PC-9 (cell line): ENCODE results near the gene CCDC68. TPM values are rescaled to one million over a fixed set of nuclear protein-coding genes. Genes with fewer than 3 reads are reported as not detected.

Experiments used
- BruUV-seq: library from RNA; stranded (reverse); fragments of 400-500 nt; replicated peaks from 2 replicates; lab custom pipeline; 2021; lab: Mats Ljungman, UMichigan
- CTCF ChIA-PET: fragments of 300-600 bp; sonication (Branson Sonifier 250); formaldehyde crosslinking; loops from one replicate; lab custom pipeline; 2022; ENCODE audit warnings: antibody characterized with exemption; lab: Charles Lee
- POLR2A ChIA-PET: fragments of 300-600 bp; sonication (Branson Sonifier 250); formaldehyde crosslinking; loops from one replicate; lab custom pipeline; 2022; ENCODE audit warnings: antibody characterized with exemption; ENCODE audit not compliant: unreplicated experiment; lab: Charles Lee
- DNase-seq, 2 experiments: peaks; one replicate each; pipeline versions ENCODE4 v3.0.0 to v3.0.0-alpha.2; 2015 to 2022; ENCODE audit warnings: mixed read lengths in 1 of 2
- H2AFZ ChIP-seq: fragments of 200-600 bp; sonication (generic); 2 replicates; pipeline ENCODE4 v1.8.1; 2017; ENCODE audit warnings: antibody characterized with exemption
- H3F3A ChIP-seq: fragments of 200-600 bp; sonication (generic); 2 replicates; pipeline ENCODE4 v1.8.1; 2017; ENCODE audit warnings: antibody characterized with exemption, mild to moderate bottlenecking, low read depth; ENCODE audit not compliant: insufficient read depth
- H3K27ac ChIP-seq: fragments of 200-600 bp; sonication (generic); 2 replicates; pipeline ENCODE4 v1.6.1; 2016; ENCODE audit warnings: mixed run types
- H3K27me3 ChIP-seq: fragments of 200-600 bp; sonication (generic); 2 replicates; pipeline ENCODE4 v1.6.1; 2016; ENCODE audit warnings: low read depth, mixed run types; ENCODE audit not compliant: insufficient read depth
- H3K36me3 ChIP-seq: fragments of 200-600 bp; sonication (generic); 2 replicates; pipeline ENCODE4 v1.6.1; 2016; ENCODE audit warnings: low read depth, mixed run types
- H3K4me1 ChIP-seq: fragments of 200-600 bp; sonication (generic); replicated peaks from 2 replicates; pipeline ENCODE4 v1.6.1; 2016; ENCODE audit warnings: mixed run types; ENCODE audit not compliant: insufficient read depth
- H3K4me2 ChIP-seq: fragments of 200-600 bp; sonication (generic); 2 replicates; pipeline ENCODE4 v1.6.1; 2017; ENCODE audit warnings: mixed run types
- H3K4me3 ChIP-seq: fragments of 200-600 bp; sonication (generic); 2 replicates; pipeline ENCODE4 v1.6.1; 2016; ENCODE audit warnings: mixed run types
- H3K79me2 ChIP-seq: fragments of 200-600 bp; sonication (generic); 2 replicates; pipeline ENCODE4 v1.6.1; 2017; ENCODE audit warnings: low read depth, mixed run types
- H3K9me2 ChIP-seq: fragments of 200-600 bp; sonication (generic); 2 replicates; pipeline ENCODE4 v1.8.1; 2017; ENCODE audit warnings: mild to moderate bottlenecking; ENCODE audit not compliant: insufficient read depth
- H3K9me3 ChIP-seq: fragments of 200-600 bp; sonication (generic); 2 replicates; pipeline ENCODE4 v1.8.1; 2016; ENCODE audit warnings: low read depth; ENCODE audit not compliant: insufficient read depth
- H4K20me1 ChIP-seq: fragments of 200-600 bp; sonication (generic); 2 replicates; pipeline ENCODE4 v1.8.1; 2017; ENCODE audit not compliant: insufficient read depth
- EZH2 ChIP-seq: fragments of 200-600 bp; sonication (generic); IDR thresholded peaks from 2 replicates; pipeline ENCODE4 v1.8.0; 2017; ENCODE audit warnings: antibody characterized with exemption, low read depth
- intact Hi-C: fragments of 100-400 bp; cut with micrococcal nuclease; formaldehyde crosslinking; loops from one replicate; pipeline ENCODE4 v1.10.0; 2022; ENCODE audit not compliant: unreplicated experiment
- total RNA-seq: library from RNA; stranded (reverse); gene quantifications from 2 replicates; pipeline ENCODE4 v1.2.3, GENCODE V29; 2021
- TF ChIP-seq, protein P1 (sequence below): fragments of 200-600 bp; sonication (generic); conservative IDR thresholded peaks from 2 replicates; pipeline ENCODE4 v1.6.1; 2017; ENCODE audit warnings: mixed run types, antibody characterized with exemption, mild to moderate bottlenecking, moderate library complexity

CCDC68 gene
- total RNA-seq, 1 experiment from 2014 or later = 2.9 TPM

DNA sequence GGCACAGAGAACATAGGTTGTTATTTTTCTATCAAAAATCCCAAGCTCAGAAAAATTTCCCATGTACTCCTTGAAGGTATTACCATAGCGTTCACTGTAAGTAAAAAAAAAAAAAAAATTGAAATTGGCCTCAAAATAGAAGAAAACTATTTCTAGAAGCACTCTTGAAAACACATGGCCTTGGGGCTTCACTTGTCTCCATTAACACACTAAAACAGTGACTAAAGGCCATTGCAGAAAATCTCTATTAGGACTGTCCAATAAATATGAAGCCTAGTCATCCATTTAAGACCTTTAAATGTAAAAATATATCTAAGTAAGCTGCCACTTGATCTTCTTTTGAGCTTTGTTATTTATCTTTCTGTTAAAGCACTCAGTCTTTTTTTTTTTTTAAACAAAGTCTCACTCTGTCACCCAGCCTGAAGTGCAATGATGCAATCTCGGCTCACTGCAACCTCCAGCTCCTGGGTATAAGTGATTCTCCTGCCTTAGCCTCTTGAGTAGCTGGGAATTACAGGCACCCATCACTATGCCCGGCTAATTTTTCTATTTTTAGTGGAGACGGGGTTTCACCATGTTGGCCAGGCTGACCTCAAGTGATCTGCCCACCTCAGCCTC, 35.8 kb downstream of the CCDC68 start:
- ChIA-PET CTCF (interaction anchor here (0.6 kb wide), 1 partner anchor 19 kb away, joined by 5 read pairs; no protein-coding TSS in a partner anchor), POLR2A (no interaction called here)
- intact Hi-C loops = no loop called here
- no TSS peak for BruUV-seq
- no peaks in the 10 kb centered on the region for H3K4me1 ChIP-seq
- H4K20me1 ChIP-seq = no peaks in the 10 kb centered on the region
- H2AFZ ChIP-seq = no peak overlapping the region
- no peaks in the 10 kb centered on the region for H3F3A ChIP-seq
- no peaks in the 10 kb centered on the region for H3K79me2 ChIP-seq
- 0 out of 2 replicates have a peak, but pooled peaks cover 3% of the 10 kb centered on the region for H3K36me3 ChIP-seq
- no peak for TF ChIP-seq EZH2
- TF ChIP-seq, protein P1, sequence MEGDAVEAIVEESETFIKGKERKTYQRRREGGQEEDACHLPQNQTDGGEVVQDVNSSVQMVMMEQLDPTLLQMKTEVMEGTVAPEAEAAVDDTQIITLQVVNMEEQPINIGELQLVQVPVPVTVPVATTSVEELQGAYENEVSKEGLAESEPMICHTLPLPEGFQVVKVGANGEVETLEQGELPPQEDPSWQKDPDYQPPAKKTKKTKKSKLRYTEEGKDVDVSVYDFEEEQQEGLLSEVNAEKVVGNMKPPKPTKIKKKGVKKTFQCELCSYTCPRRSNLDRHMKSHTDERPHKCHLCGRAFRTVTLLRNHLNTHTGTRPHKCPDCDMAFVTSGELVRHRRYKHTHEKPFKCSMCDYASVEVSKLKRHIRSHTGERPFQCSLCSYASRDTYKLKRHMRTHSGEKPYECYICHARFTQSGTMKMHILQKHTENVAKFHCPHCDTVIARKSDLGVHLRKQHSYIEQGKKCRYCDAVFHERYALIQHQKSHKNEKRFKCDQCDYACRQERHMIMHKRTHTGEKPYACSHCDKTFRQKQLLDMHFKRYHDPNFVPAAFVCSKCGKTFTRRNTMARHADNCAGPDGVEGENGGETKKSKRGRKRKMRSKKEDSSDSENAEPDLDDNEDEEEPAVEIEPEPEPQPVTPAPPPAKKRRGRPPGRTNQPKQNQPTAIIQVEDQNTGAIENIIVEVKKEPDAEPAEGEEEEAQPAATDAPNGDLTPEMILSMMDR = no peak
- no peak overlapping the region for H3K27ac ChIP-seq
- no peak overlapping the region for H3K4me3 ChIP-seq
- H3K9me3 ChIP-seq = no peaks in the 10 kb centered on the region; the same call in 1 of the 2 replicates
- no peaks in the 10 kb centered on the region for H3K27me3 ChIP-seq
- DNase-seq = no peak
- no peaks in the 10 kb centered on the region for H3K9me2 ChIP-seq
- no peak overlapping the region for H3K4me2 ChIP-seq

DNA sequence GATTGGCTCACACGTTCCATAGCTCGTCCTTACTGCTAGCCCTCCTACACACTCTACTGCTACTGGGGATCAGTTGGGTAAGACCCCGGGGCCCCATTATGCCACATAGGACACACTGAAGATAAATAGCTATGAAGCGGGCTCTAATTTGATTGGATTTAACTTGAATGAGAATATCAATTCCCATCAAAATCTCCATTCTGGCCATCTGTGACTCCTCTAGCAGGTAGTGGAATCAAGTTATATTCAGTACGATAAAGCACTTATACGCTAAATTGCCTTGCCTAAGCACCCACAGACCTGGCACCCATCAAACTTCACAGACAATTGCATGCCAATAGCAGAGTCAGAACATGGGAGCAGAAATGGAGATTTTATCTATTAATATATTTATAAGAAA, 39.8 kb downstream of the CCDC68 start:
- CTCF ChIA-PET = no interaction called here
- no peaks in the 10 kb centered on the region for H4K20me1 ChIP-seq
- no peaks in the 10 kb centered on the region for H3K27me3 ChIP-seq
- no peaks in the 10 kb centered on the region for H3K9me3 ChIP-seq
- intact Hi-C loops = no loop called here
- DNase-seq = no peak
- H3K4me1 ChIP-seq = no peaks in the 10 kb centered on the region
- H2AFZ ChIP-seq = no peak overlapping the region
- H3K9me2 ChIP-seq = no peaks in the 10 kb centered on the region
- no peak overlapping the region for H3K4me2 ChIP-seq
- no peak overlapping the region for H3K4me3 ChIP-seq
- BruUV-seq = no TSS peak
- no peaks in the 10 kb centered on the region for H3K79me2 ChIP-seq
- TF ChIP-seq, protein P1 = no peak
- no peak for TF ChIP-seq EZH2
- POLR2A ChIA-PET = no interaction called here
- no peak overlapping the region for H3K27ac ChIP-seq
- H3F3A ChIP-seq = no peaks in the 10 kb centered on the region
- no peaks in the 10 kb centered on the region for H3K36me3 ChIP-seq

DNA sequence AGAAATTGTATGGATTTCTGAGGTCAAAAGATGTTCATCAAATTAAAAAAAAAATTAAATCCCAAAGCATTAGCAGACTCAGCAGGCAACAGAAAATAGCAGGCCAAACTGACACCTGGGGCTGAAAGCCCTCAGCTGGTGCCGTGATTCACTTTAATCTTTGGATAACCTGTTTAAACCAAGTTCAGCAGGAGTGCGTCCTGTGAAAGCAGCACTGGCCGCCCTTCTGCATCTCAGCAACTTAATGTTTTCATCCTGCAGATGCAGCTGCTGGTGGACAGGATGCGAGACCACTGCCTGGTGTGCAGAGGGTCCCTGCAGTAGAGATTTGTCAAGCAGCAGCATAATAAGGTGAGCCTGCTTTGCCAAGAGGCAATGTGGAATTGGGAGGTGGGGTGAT, 41.2 kb downstream of the CCDC68 start:
- POLR2A ChIA-PET = no interaction called here

More for the DNA sequence above, 41.2 kb downstream of the CCDC68 start:
- Histone ChIP-seq H3K27ac (no peak overlapping the region), H3K36me3 (no peaks in the 10 kb centered on the region), H3K4me3 (no peak overlapping the region), H3K9me3 (no peaks in the 10 kb centered on the region), H3K79me2 (no peaks in the 10 kb centered on the region), H3K4me1 (no peaks in the 10 kb centered on the region), H4K20me1 (no peaks in the 10 kb centered on the region), H2AFZ (no peak overlapping the region), H3K4me2 (no peak overlapping the region), H3K9me2 (no peaks in the 10 kb centered on the region), H3F3A (no peaks in the 10 kb centered on the region), H3K27me3 (no peaks in the 10 kb centered on the region)
- intact Hi-C loops = no loop called here
- TF ChIP-seq, protein P1 = no peak
- no peak for TF ChIP-seq EZH2
- CTCF ChIA-PET = no interaction called here
- no TSS peak for BruUV-seq
- DNase-seq = no peak
